ENCODE results near the gene SLC6A11. TPM values are rescaled to one million over a fixed set of nuclear protein-coding genes. Genes with fewer than 3 reads are reported as not detected.

SLC6A11 gene
- total and polyA plus RNA-seq, 9 of the 15 experiments (the other 6 are each of a cell fraction or from before 2014, with no cell fraction given) = 0.04 TPM; not detected in 8

DNA sequence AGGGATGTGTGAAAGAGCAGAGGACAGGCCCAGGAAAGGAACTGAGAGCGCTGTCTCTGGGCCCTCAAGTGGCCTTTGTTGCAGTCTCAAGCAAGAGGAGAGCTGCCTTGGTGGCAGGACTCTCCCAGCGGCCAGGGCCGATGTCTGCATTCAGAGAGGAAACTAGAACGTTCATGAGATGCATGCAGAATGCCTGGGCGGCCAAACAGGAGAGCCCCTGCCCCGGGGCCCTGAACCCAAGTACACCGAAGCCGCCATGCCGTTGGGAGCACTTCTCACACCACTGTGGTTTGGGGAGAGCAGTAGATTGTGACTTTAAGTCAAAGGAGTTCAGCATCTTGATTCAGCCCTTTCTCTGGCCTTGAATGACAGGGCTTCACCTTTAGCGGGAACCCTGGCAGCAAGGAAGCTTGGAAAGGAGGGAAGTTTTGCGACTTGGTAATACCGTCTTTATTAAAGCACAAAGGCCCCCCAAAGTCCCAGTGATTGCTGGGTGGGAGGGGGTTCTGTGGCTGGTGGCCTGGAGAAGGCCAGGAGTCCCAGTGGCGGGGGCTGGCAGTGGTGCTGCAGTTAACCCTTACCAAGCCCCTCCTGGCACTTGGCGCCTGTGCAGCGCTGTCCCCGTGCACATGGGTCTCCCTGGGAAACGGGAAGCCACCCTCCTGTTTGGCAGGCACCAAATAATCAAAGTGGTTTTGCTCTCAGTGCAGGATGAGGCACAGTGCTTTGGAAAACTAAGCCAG, 36.2 kb downstream of the SLC6A11 start (continued):
- TF ChIP-seq THRAP3 (IDR thresholded peaks at IDR 0.05; ENCODE audit: borderline replicate concordance) = no peak
- TF ChIP-seq YBX1 (IDR thresholded peaks at IDR 0.05) = no peak
- TF ChIP-seq EP300 (IDR thresholded peaks at IDR 0.05; ENCODE audit: low read length) = no peak
- TF ChIP-seq SNRNP70 (optimal IDR thresholded peaks at IDR 0.05; ENCODE audit: low read depth, low read length) = no peak
- no peak for TF ChIP-seq NCOA2 (IDR thresholded peaks at IDR 0.05; ENCODE audit: partially characterized antibody in 2 of 2)
- no peak for TF ChIP-seq BCL6 (CRISPR knock-in tag; IDR thresholded peaks at IDR 0.05)
- TF ChIP-seq, protein P1, sequence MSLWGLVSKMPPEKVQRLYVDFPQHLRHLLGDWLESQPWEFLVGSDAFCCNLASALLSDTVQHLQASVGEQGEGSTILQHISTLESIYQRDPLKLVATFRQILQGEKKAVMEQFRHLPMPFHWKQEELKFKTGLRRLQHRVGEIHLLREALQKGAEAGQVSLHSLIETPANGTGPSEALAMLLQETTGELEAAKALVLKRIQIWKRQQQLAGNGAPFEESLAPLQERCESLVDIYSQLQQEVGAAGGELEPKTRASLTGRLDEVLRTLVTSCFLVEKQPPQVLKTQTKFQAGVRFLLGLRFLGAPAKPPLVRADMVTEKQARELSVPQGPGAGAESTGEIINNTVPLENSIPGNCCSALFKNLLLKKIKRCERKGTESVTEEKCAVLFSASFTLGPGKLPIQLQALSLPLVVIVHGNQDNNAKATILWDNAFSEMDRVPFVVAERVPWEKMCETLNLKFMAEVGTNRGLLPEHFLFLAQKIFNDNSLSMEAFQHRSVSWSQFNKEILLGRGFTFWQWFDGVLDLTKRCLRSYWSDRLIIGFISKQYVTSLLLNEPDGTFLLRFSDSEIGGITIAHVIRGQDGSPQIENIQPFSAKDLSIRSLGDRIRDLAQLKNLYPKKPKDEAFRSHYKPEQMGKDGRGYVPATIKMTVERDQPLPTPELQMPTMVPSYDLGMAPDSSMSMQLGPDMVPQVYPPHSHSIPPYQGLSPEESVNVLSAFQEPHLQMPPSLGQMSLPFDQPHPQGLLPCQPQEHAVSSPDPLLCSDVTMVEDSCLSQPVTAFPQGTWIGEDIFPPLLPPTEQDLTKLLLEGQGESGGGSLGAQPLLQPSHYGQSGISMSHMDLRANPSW (CRISPR knock-in tag; IDR thresholded peaks at IDR 0.05) = no peak

All from K562 (cell line).